GM12873 (cell line): ENCODE measurements around the gene DEPDC5.
A peak's percentile ranks its signal among the peaks of the same experiment; 100 is the strongest.

ENCODE experiments used
- TF ChIP-seq, protein P1 (sequence below): IDR thresholded peaks from 2 replicates; pipeline ENCODE4 v1.5.1; 2012; ENCODE audit warnings: low read depth, mild to moderate bottlenecking, moderate library complexity, low read length, control low read depth; ENCODE audit not compliant: insufficient read depth; ENCODE audit errors: missing control alignments

DEPDC5 gene

DNA sequence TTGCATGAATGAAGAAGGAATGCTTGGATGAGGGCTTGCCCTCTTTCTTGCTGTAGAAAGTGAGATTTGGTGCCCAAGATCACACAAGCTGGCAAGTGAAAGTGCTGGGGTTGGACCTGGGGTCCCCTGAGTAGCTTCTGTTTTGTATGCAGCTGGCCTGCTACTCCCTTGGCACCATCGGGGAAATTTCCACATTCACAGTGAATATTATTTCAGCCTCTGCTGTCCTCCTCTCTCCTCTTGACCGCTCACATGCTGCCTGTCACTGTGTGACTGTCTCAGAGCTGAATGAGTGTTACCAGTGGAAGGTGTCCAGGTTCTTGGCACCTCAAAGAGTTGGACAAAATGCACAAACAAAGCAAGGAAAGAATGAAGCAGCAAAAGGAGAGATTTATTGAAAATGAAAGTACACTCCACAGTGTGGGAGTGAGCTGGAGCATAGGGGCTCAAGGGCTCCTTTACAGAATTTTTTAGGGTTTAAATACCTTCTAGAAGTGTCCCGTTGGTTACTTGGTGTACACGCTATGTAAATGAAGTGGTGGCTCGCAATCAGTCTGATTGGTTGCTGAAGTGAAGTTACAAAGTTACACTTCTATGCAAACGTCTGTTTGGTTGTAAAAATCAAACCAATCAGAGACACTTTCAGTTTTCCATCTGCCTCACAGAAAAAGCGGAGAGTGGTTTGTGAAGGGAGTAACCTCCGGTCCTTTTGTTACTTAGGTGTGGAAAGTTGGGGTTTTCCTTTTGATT, 87.4 kb downstream of the DEPDC5 start:
- TF ChIP-seq, protein P1, sequence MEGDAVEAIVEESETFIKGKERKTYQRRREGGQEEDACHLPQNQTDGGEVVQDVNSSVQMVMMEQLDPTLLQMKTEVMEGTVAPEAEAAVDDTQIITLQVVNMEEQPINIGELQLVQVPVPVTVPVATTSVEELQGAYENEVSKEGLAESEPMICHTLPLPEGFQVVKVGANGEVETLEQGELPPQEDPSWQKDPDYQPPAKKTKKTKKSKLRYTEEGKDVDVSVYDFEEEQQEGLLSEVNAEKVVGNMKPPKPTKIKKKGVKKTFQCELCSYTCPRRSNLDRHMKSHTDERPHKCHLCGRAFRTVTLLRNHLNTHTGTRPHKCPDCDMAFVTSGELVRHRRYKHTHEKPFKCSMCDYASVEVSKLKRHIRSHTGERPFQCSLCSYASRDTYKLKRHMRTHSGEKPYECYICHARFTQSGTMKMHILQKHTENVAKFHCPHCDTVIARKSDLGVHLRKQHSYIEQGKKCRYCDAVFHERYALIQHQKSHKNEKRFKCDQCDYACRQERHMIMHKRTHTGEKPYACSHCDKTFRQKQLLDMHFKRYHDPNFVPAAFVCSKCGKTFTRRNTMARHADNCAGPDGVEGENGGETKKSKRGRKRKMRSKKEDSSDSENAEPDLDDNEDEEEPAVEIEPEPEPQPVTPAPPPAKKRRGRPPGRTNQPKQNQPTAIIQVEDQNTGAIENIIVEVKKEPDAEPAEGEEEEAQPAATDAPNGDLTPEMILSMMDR = no peak

DNA sequence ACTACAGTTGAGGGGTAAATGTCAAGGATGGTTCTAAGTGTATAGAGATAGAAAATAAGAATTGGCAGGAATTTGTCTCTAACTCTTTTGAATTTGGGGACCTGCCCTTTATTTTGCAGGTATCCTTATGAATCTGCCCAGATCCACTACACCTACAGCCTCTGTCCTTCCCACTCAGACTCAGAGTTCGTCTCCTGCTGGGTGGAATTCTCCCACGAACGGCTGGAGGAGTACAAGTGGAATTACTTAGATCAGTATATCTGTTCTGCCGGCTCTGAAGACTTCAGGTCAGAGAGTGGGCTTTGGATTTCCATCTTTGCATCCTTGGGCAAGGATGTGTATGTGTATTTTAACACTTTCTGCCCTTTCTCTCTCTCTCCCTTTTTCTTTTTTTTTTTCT, 89.7 kb downstream of the DEPDC5 start:
- TF ChIP-seq, protein P1 = no peak

DNA sequence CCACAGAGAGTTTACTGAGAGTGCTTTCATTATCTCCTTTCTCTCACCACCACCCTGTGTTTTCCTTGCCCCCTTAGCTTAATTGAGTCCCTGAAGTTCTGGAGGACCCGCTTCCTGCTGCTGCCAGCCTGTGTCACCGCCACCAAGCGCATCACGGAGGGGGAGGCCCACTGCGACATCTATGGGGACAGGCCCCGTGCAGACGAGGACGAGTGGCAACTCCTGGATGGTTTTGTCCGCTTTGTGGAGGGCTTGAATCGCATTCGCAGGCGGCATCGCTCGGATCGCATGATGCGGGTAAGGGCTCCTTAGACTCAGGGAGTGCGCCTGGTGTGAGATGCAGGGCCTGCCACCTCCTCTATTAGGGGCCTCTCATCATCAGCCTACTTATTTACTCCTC, 91.1 kb downstream of the DEPDC5 start:
- TF ChIP-seq, protein P1 = no peak

DNA sequence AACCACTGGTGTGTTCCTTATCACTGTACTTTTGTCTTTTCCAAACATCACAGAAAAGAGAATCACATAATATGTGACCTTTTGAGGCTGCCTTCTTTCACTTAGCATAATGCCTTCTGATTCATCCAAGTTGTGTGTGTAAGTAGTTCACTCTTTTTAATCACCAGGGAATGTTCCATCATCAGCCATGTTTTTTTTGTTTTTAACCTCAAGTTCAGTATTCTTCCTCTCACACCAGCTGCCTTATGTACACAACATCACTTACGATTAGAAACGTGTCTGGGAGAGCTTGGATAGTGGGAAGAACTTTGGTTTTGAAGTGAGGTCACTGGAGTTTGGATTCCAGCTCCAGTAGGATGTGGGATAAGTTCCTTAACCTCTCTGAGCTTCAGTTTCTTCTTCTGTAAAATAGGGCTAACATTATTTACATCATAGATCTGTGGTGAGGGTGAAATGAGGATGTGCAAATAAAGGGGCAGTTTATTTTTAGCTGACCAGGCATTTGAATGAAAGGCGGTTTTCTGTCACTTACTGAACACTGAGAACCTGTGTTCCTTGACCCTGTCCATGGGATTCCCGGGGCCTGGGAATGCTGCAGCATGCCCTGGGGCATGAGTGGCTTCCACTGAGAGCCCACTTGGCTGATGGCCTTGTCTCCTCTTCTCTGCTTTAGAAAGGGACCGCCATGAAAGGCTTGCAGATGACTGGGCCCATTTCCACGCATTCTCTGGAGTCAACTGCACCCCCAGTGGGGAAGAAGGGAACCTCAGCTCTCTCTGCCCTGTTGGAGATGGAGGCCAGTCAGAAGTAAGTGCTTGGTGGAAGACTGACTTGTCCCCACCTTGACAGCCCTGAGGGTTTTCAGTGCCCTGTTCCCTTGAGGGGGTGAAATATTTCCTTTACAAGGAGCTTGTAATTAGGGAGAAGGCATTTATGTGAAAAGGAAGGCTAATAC, 92.6 kb downstream of the DEPDC5 start:
- TF ChIP-seq, protein P1 = peak; percentile 75

DNA sequence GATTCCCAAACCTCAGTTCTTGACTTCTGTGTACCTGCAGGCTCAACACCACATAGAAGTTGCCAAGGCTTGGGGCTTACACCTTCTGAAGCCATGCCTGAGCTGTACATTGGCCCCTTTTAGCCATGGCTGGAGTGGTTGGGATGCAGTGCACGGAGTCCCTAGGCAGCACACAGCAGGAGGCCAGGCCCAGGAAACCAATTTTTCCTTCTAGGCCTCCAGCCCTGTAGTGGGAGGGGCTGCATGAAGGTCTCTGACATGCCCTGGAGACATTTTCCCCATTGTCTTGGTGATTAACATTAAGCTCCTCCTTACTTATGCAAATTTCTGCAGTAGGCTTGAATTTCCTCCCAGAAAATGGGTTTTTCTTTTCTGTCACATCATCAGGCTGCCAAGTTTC, 94.6 kb downstream of the DEPDC5 start:
- TF ChIP-seq, protein P1 = no peak

DNA sequence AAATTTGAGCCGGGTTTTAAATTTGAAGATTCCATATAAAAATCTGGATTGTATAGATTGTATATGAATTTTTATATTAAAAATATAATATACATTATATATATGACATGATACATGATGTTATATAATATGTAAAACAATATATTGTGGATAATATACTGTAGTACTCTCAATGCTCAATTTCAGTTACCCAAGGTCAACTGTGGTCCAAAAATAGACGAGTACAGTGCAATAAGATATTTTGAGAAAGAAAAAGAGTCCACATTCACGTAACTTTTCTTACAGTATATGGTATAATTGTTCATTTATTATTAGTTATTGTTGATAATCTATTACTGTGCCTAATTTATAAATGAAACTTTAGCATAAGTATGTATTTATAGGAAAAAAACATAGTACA, 96.3 kb downstream of the DEPDC5 start:
- TF ChIP-seq, protein P1 = no peak
